ENCODE measurements around the gene RDH16. TPM values are rescaled to one million over a fixed set of nuclear protein-coding genes. Genes with fewer than 3 reads are reported as not detected.

RDH16 gene
- total and polyA plus RNA-seq, 4 donors: 0.11 to 0.68 (median 0.38) TPM

- Histone ChIP-seq H3K36me3 (ENCODE audit: control insufficient read depth in 4 of 4, insufficient read depth in 4 of 4, low read length in 4 of 4) (no peaks in the 10 kb centered on the region), H3K27me3 (ENCODE audit: control insufficient read depth in 3 of 3, insufficient read depth in 3 of 3, low read length in 2 of 3) (no peaks in the 10 kb centered on the region), H3K9ac (ENCODE audit: insufficient read depth in 1 of 2, low read length in 2 of 2) (no peak overlapping the region), H3K27ac (ENCODE audit: low read depth in 1 of 2, low read length in 1 of 2) (no peak overlapping the region), H3K9me3 (ENCODE audit: control insufficient read depth in 4 of 4, insufficient read depth in 3 of 4, low read length in 3 of 4) (peaks cover 0 to 7% (median 3%) of the 10 kb centered on the region in 4 donors), H3K4me3 (no peak overlapping the region), H3K4me1 (ENCODE audit: control insufficient read depth in 5 of 5, insufficient read depth in 5 of 5, low read length in 5 of 5) (no peaks in the 10 kb centered on the region)
- no peak for TF ChIP-seq CTCF (IDR thresholded peaks at IDR 0.05; ENCODE audit: control extremely low read depth, extremely low read depth)
- no peak for DNase-seq
- ATAC-seq (ENCODE audit: insufficient read depth, low FRiP score): no peak
- 93 to 95% methylated on average over 6 of the region's 6 CpGs for WGBS, 2 donors
Observed at GRCh38 chr12:56954057-56954957, 3.1 kb downstream of the RDH16 start.

GRCh38 chr12:56953314-56953713 is 4.1 kb downstream of the RDH16 start:
- Histone ChIP-seq H3K27me3 (ENCODE audit: control insufficient read depth in 3 of 3, insufficient read depth in 3 of 3, low read length in 2 of 3) (no peaks in the 10 kb centered on the region), H3K36me3 (ENCODE audit: control insufficient read depth in 4 of 4, insufficient read depth in 4 of 4, low read length in 4 of 4) (no peaks in the 10 kb centered on the region), H3K9ac (ENCODE audit: insufficient read depth in 1 of 2, low read length in 2 of 2) (no peak overlapping the region), H3K4me3 (no peak overlapping the region), H3K9me3 (ENCODE audit: control insufficient read depth in 4 of 4, insufficient read depth in 3 of 4, low read length in 3 of 4) (peaks cover 0 to 3% (median 1%) of the 10 kb centered on the region in 4 donors), H3K4me1 (ENCODE audit: control insufficient read depth in 5 of 5, insufficient read depth in 5 of 5, low read length in 5 of 5) (no peaks in the 10 kb centered on the region), H3K27ac (ENCODE audit: low read depth in 1 of 2, low read length in 1 of 2) (no peak overlapping the region)
- ATAC-seq (ENCODE audit: insufficient read depth, low FRiP score) (no peak), DNase-seq (no peak)
- 56 to 61% methylated on average over 1 of the region's 1 CpG for WGBS, 2 donors
- no peak for TF ChIP-seq CTCF (IDR thresholded peaks at IDR 0.05; ENCODE audit: control extremely low read depth, extremely low read depth)

- no peaks in the 10 kb centered on the region for H3K27me3 ChIP-seq (ENCODE audit: control insufficient read depth in 3 of 3, insufficient read depth in 3 of 3, low read length in 2 of 3)
- H3K9me3 ChIP-seq (ENCODE audit: control insufficient read depth in 4 of 4, insufficient read depth in 3 of 4, low read length in 3 of 4): no peaks in the 10 kb centered on the region
- DNase-seq: no peak
- no peaks in the 10 kb centered on the region for H3K4me1 ChIP-seq (ENCODE audit: control insufficient read depth in 5 of 5, insufficient read depth in 5 of 5, low read length in 5 of 5)
- H3K27ac ChIP-seq (ENCODE audit: low read depth in 1 of 2, low read length in 1 of 2): no peak overlapping the region
- no peak overlapping the region for H3K9ac ChIP-seq (ENCODE audit: insufficient read depth in 1 of 2, low read length in 2 of 2)
- H3K36me3 ChIP-seq (ENCODE audit: control insufficient read depth in 4 of 4, insufficient read depth in 4 of 4, low read length in 4 of 4): no peaks in the 10 kb centered on the region
- WGBS, 2 donors: 91 to 93% methylated on average over 11 of the region's 11 CpGs
- no peak overlapping the region for H3K4me3 ChIP-seq
- no peak for TF ChIP-seq CTCF (IDR thresholded peaks at IDR 0.05; ENCODE audit: control extremely low read depth, extremely low read depth)
- ATAC-seq (ENCODE audit: insufficient read depth, low FRiP score): no peak
Observed at GRCh38 chr12:56951582-56952339, 5.6 kb downstream of the RDH16 start.

All from lung (tissue), 12 donors.